Pericardium fibroblast (primary cell): ENCODE results near the gene ADRM1. TPM values are rescaled to one million over a fixed set of nuclear protein-coding genes. Genes with fewer than 3 reads are reported as not detected.

Source experiments
- total RNA-seq: library from RNA; depleted of rRNA; stranded (reverse); fragments of >200 nt; gene quantifications from 2 replicates; pipeline ENCODE4 v1.2.3, GENCODE V29; 2015

The ADRM1 gene
- total RNA-seq: 101 and 124 TPM in 2 replicates

GRCh38 chr20:62302341-62303061 lies at the start of gene ADRM1:
ADRM1 (plus strand) TSS chr20:62302997; CDS start chr20:62303569, 572 bp downstream.

Other genes with a start within 250 kb of the ADRM1 start
- 2.8 and 4.6 TPM in 2 replicates for gene TAF4, start 237.1 kb upstream of the ADRM1 start, total RNA-seq
- 26.1 and 30.5 TPM in 2 replicates for gene LSM14B, start 180.5 kb upstream of the ADRM1 start, total RNA-seq
- gene PSMA7, start 159.6 kb upstream of the ADRM1 start, total RNA-seq: 254 and 307 TPM in 2 replicates
- gene SS18L1, start 159.2 kb upstream of the ADRM1 start, total RNA-seq: 5.7 and 5.9 TPM in 2 replicates
- gene MTG2, start 120.0 kb upstream of the ADRM1 start, total RNA-seq: 22.8 and 23.6 TPM in 2 replicates
- not detected in 2 replicates for gene HRH3, start 82.7 kb upstream of the ADRM1 start, total RNA-seq
- 15.0 and 18.2 TPM in 2 replicates for gene OSBPL2, start 64.5 kb upstream of the ADRM1 start, total RNA-seq
- gene LAMA5, start 64.3 kb downstream of the ADRM1 start, total RNA-seq: 41.1 and 63.5 TPM in 2 replicates
- gene RPS21, start 84.1 kb downstream of the ADRM1 start, total RNA-seq: 1,647 and 2,319 TPM in 2 replicates
- gene CABLES2, start 104.3 kb downstream of the ADRM1 start, total RNA-seq: 3.0 and 4.6 TPM in 2 replicates
- not detected in 2 replicates for gene RBBP8NL, start 124.5 kb downstream of the ADRM1 start, total RNA-seq
- gene GATA5, start 173.0 kb downstream of the ADRM1 start, total RNA-seq: 0.77 and 3.6 TPM in 2 replicates